OCI-LY7 (cell line): ENCODE data around the gene DNPH1.

ENCODE experiments used
- EZH2phosphoT487 ChIP-seq: fragments of 200-600 bp; sonication (generic); IDR thresholded peaks from 2 replicates; pipeline ENCODE4 v1.6.1; 2018; ENCODE audit warnings: low read depth, borderline replicate concordance, mild to moderate bottlenecking, mixed run types, antibody characterized with exemption, low read length, moderate library complexity, mixed read lengths
- TF ChIP-seq, protein P1 (sequence below): fragments of 200-600 bp; sonication (generic); conservative IDR thresholded peaks from 2 replicates; pipeline ENCODE4 v1.5.1; 2014; ENCODE audit warnings: mild to moderate bottlenecking, antibody characterized with exemption, low read length, moderate library complexity, mixed read lengths

DNA sequence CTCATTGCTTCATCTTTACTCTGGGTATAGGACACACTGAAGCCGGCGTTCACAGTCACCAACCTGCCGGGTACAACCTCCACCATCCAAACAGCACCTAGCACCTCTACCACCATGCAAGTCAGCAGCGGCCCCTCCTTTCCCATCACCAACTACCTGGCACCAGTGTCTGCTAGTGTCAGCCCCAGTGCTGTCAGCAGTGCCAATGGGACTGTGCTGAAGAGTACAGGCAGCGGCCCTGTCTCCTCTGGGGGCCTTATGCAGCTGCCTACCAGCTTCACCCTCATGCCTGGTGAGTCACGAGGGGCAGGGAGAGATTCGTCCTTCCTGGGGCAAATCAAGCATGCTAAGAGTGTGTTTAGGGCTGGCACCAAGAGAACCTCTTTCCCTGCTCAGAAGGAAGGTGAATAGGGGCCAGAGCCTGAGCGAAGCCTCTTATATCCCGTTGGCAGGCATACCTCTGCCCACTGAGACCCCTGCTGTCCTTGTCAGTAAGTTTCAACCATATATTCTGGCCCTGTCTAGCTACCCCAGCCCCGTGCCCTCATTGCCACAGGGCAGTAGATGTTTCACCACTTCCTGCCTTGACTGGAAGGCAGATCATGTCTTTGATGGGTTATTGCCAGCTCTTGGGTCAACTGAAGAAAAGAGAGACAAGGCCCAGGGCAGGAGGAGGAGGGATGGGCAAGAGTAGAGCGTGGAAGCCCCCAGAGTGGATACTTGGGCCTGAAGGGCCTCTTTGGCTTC, 53.4 kb downstream of the DNPH1 start:
- TF ChIP-seq, protein P1, sequence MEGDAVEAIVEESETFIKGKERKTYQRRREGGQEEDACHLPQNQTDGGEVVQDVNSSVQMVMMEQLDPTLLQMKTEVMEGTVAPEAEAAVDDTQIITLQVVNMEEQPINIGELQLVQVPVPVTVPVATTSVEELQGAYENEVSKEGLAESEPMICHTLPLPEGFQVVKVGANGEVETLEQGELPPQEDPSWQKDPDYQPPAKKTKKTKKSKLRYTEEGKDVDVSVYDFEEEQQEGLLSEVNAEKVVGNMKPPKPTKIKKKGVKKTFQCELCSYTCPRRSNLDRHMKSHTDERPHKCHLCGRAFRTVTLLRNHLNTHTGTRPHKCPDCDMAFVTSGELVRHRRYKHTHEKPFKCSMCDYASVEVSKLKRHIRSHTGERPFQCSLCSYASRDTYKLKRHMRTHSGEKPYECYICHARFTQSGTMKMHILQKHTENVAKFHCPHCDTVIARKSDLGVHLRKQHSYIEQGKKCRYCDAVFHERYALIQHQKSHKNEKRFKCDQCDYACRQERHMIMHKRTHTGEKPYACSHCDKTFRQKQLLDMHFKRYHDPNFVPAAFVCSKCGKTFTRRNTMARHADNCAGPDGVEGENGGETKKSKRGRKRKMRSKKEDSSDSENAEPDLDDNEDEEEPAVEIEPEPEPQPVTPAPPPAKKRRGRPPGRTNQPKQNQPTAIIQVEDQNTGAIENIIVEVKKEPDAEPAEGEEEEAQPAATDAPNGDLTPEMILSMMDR = no peak
- TF ChIP-seq EZH2phosphoT487 = no peak
